Activated T-cell treated with anti-CD3 and anti-CD28 coated beads for 24 hours (primary cell): ENCODE measurements around the gene PLEKHA6.

ENCODE experiments used
- DNase-seq: peaks from one replicate; pipeline ENCODE4 v3.0.0-alpha.2; 2020; ENCODE audit warnings: low read depth

Gene PLEKHA6, protein sequence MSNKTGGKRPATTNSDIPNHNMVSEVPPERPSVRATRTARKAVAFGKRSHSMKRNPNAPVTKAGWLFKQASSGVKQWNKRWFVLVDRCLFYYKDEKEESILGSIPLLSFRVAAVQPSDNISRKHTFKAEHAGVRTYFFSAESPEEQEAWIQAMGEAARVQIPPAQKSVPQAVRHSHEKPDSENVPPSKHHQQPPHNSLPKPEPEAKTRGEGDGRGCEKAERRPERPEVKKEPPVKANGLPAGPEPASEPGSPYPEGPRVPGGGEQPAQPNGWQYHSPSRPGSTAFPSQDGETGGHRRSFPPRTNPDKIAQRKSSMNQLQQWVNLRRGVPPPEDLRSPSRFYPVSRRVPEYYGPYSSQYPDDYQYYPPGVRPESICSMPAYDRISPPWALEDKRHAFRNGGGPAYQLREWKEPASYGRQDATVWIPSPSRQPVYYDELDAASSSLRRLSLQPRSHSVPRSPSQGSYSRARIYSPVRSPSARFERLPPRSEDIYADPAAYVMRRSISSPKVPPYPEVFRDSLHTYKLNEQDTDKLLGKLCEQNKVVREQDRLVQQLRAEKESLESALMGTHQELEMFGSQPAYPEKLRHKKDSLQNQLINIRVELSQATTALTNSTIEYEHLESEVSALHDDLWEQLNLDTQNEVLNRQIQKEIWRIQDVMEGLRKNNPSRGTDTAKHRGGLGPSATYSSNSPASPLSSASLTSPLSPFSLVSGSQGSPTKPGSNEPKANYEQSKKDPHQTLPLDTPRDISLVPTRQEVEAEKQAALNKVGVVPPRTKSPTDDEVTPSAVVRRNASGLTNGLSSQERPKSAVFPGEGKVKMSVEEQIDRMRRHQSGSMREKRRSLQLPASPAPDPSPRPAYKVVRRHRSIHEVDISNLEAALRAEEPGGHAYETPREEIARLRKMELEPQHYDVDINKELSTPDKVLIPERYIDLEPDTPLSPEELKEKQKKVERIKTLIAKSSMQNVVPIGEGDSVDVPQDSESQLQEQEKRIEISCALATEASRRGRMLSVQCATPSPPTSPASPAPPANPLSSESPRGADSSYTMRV

GRCh38 chr1:204359474-204360255 is at the start of gene PLEKHA6:
Gene PLEKHA6, minus strand, starts transcription at chr1:204359929. Its CDS starts 86,202 bp downstream, at chr1:204273727.
- DNase-seq = no peak

- DNase-seq = no peak
These were observed 49.4 kb upstream of the PLEKHA6 start for GRCh38 chr1:204409123-204409522.

- DNase-seq = no peak
These were observed 48.9 kb upstream of the PLEKHA6 start for GRCh38 chr1:204408602-204409001.

DNA sequence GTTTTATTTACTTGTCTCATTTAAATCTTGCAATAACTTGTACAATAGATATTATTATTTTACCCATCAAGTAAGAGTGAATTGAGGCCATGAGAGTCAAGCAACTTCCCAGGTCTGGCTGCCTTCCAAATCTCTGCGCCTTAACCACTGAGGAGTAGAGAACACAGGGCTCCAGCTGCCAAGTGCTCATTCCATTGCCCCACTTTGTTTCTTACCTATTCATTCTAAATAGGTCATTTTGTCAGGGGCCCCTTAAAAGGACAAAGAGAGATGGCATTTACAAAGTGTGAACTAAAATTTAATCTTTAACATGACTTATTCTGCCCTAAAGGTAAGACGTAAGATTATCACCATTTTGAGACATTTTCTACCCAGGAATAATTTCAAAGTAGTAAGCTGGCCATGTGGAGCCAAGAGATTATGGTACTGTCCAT is 48.4 kb upstream of the PLEKHA6 start:
- DNase-seq = no peak

DNA sequence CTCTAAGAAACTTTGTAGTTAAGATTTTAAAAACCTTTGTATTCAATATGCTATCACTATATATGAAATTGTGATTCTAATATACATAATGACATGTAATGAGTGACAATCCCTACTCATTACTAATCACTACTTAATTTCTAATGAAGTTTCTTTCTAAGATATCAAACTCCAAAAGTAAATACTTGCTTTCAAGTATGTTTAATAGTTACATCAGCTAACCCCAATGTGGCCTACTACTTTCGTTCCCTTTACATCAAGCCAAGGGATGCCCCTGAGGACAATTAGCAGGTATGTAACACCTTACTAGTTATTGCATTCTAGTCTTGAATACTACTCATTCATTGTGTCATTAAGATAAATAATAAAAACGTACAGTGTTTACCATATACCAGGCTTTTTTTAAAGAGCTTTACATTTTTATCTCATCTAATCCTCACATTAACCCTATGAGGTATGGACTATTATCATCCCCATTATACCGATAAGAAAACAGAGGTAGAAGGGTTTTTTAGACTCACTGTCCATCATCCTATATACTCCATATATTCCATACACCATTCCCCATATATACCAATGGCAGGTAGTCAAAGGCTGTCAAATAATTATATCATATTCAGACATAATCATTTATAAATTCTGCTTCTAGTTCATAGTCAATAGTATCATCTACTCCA is 47.7 kb upstream of the PLEKHA6 start:
- DNase-seq = no peak

- no peak for DNase-seq
These were observed 46.9 kb upstream of the PLEKHA6 start for GRCh38 chr1:204406621-204407020.

DNA sequence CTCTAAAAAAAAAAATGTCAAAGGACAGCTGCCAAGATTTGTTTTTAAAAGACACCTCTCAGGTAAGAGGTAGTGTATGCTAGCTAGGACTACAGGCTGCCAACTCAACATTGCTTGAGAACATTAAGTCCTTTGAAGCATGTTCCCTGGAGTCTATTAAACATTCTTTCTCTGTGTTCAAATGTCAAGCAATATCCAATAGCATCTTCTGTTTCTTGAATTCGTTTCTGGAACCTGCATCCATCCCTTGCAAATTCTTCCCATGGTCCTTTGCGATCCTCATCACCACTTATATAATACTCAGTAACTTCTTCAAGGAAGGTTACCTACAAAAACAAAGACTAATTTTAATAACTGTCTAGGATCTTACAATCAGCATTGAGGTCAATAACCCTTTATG is 46.3 kb upstream of the PLEKHA6 start:
- DNase-seq = no peak

GRCh38 chr1:204404629-204405028 is 44.9 kb upstream of the PLEKHA6 start:
- DNase-seq = no peak

- DNase-seq = no peak
These were observed 42.7 kb upstream of the PLEKHA6 start for GRCh38 chr1:204402391-204402790.

GRCh38 chr1:204401730-204402129 is 42.0 kb upstream of the PLEKHA6 start:
- no peak for DNase-seq

- DNase-seq = no peak
These were observed 41.3 kb upstream of the PLEKHA6 start for GRCh38 chr1:204400882-204401510.

DNA sequence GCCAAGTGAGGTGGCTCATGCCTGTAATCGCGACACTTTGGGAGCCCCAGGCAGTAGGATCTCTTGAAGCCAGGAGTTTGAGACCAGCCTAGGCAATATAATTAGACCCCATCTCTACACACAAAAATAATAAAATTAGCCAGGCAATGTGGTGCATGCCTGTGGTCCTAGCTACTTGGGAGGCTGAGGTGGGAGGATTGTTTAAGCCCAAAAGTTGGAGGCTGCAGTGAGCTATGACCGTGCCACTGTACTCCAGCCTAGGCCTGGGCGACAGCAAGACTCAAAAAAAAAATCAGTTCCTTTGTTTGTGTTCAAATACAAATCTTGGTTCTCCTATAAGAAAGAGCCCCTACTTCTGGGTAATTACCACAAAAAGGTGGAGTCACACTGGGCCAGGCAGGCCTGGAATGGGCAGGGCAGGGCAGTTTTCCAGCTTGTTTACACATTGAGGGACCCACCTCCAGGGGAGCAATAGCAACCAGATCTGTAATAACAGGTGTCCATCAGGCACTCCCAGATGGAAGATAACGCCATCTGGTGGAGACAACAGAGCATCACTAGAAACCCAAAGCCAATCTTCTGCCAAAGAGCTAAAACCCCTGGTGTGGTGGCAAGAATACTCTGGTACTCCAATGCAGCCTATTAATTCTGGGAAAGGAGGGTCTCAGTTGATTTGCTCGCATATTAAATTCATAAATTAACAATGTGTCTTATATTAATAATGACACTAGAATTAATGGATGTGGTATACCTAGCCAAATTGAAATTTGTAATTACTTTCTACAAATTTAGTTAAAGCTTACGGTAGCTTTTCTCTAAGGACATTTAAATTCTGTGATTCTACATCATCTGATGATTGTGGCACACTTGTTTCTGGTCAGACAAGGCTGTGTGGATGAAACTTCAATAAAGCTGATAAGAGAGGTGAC is 38.7 kb upstream of the PLEKHA6 start:
- peak; percentile 50 for DNase-seq

GRCh38 chr1:204396015-204396583 is 36.4 kb upstream of the PLEKHA6 start:
- DNase-seq = no peak

DNA sequence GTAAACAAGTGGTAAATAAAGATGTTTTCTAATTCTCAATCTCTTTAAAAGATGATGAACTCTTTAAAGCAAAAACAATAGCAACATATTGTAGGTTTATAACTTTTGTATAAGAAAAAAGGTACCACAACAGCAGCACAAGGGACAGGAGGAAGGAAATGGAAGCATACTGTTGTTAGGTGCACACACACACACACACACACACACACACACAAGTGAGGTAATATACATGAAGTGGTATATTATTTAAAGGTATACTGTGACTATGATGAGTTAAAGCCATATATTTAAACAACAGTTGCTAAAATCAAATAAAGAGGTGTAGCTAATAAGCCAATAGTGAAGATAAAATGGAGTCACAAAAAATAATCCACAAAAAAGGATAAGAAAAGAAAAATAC is 31.9 kb upstream of the PLEKHA6 start:
- no peak for DNase-seq

GRCh38 chr1:204390751-204391466 is 31.2 kb upstream of the PLEKHA6 start:
- no peak for DNase-seq

DNA sequence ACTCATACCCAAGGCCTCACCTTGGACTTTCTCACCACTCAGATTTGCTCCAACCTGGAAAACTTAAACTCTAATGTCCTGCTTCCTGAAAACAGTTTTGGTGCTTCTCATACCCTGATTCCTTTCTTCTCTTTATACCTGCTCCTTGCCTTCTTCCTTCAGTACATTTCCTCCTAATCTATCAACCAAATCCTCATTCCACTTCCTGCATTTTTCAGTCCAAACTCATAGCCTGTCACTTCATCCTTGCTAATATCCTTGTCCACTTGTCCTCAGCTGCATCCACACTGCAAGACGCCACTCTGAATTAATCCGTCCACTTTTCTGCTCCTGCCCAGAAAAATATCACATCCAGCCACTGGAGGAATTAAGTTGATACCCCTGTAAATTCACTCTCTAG is 26.0 kb upstream of the PLEKHA6 start:
- no peak for DNase-seq

DNA sequence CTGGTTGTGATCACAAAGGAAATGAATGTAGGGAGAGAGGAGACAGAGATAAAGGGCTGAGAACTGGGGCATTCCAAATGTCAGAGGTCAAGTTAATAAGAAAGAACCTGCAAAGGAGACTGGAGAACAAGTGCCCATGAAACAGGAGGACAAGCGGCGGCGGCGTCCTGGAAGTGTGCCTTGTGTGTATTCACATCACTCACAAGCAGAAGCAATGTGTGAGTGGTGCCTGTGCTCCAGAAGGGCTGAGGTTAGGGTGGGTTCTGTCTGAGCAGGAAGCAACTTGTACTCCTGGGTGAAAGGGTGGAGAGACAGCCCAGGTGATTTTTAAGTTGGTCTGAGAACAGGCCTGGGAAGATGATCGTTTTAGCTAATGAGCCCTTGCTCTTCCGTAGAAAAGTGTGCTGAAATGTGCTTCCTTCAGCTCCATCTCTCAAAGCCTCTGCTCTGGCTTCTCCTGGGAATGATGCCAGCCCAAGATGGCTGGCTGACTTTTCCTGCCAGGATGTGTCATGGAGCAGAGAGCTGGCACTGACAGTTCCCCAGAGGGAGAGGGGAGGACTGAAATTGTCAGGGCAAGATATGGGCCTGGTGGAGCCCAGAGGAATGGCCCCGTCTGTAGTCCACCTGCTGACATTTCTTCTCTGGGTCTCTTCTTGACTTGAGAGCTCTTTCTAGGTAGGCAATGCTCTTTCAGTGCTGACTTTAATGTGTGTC is 25.1 kb upstream of the PLEKHA6 start:
- DNase-seq = no peak
